ENCODE data around the gene NSD2. TPM values are rescaled to one million over a fixed set of nuclear protein-coding genes. Genes with fewer than 3 reads are reported as not detected.

Gene NSD2
- total and polyA plus RNA-seq, 2 experiments from 2014 or later, result 25.7 to 30.8 TPM

DNA sequence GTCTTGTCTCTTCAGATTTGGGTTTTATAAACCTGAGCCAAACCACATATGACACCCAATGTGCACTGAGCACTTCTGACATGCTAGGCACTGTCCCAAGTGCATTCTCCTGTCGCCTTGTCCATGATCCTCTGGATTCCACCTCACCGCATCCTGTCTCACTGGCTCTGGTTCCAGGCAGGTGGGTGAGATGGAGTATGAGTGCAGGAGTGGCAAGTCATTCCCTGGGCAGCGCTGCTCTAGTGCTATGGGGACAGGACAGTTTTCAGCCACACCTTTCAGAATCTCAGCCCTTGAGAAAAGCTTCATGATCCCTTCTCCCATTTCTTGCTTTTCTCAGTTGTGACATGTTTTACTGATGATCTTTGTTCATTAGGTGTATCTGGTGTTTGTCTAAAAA, 66.4 kb downstream of the NSD2 start:
- no peak overlapping the region for H3K4me3 ChIP-seq
- no peaks in the 10 kb centered on the region for H3K36me3 ChIP-seq (replicated peaks; ENCODE audit: insufficient read depth, low read depth)
- no peaks in the 10 kb centered on the region for H3K4me1 ChIP-seq (ENCODE audit: insufficient read depth)
- no peaks in the 10 kb centered on the region for H3K9me3 ChIP-seq (ENCODE audit: low read depth)
- DNase-seq (ENCODE audit: low spot score), result no peak
- no peaks in the 10 kb centered on the region for H3K9me2 ChIP-seq (replicated peaks; ENCODE audit: insufficient read depth)
- no peaks in the 10 kb centered on the region for H3K79me2 ChIP-seq
- 97% methylated on average over 3 of the region's 3 CpGs for WGBS (ENCODE audit: low lambda C conversion rate, missing lambda C conversion rate)
- H2AFZ ChIP-seq, result no peak overlapping the region
- no peak overlapping the region for H3K27ac ChIP-seq
- H3K4me2 ChIP-seq, result no peak overlapping the region
- TF ChIP-seq, protein P1, sequence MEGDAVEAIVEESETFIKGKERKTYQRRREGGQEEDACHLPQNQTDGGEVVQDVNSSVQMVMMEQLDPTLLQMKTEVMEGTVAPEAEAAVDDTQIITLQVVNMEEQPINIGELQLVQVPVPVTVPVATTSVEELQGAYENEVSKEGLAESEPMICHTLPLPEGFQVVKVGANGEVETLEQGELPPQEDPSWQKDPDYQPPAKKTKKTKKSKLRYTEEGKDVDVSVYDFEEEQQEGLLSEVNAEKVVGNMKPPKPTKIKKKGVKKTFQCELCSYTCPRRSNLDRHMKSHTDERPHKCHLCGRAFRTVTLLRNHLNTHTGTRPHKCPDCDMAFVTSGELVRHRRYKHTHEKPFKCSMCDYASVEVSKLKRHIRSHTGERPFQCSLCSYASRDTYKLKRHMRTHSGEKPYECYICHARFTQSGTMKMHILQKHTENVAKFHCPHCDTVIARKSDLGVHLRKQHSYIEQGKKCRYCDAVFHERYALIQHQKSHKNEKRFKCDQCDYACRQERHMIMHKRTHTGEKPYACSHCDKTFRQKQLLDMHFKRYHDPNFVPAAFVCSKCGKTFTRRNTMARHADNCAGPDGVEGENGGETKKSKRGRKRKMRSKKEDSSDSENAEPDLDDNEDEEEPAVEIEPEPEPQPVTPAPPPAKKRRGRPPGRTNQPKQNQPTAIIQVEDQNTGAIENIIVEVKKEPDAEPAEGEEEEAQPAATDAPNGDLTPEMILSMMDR (IDR thresholded peaks at IDR 0.05; ENCODE audit: poor library complexity), result no peak
- TF ChIP-seq EZH2phosphoT487 (IDR thresholded peaks at IDR 0.05; ENCODE audit: low read depth, severe bottlenecking, unreplicated experiment), result no peak
- no peaks in the 10 kb centered on the region for H3K27me3 ChIP-seq
- H4K20me1 ChIP-seq (ENCODE audit: insufficient read depth, poor library complexity, severe bottlenecking), result no peaks in the 10 kb centered on the region

DNA sequence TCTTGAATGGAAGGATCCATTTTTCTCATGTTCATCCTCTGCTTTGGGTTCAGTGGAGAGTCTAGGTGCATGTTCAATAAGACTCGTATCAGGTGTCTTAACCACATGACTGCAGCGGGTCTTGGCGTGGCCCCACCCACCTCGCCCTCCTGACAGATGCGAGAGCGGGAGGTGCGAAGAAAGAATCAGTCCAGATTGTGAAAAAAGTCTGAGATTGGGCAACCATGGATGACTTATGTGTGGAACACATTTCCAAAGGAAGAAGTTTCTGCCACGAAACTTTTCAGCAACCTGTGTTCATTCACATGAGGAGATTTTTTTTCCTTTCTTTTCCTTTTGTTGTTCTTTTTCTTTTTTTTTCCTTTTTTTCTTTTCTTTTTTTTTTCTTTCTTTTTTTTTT, 66.8 kb downstream of the NSD2 start:
- Histone ChIP-seq H3K36me3 (replicated peaks; ENCODE audit: insufficient read depth, low read depth) (no peaks in the 10 kb centered on the region), H3K27ac (no peak overlapping the region), H3K27me3 (no peaks in the 10 kb centered on the region), H3K9me2 (replicated peaks; ENCODE audit: insufficient read depth) (no peaks in the 10 kb centered on the region), H3K4me3 (no peak overlapping the region), H3K79me2 (no peaks in the 10 kb centered on the region), H3K4me2 (no peak overlapping the region), H2AFZ (no peak overlapping the region), H3K4me1 (ENCODE audit: insufficient read depth) (no peaks in the 10 kb centered on the region), H4K20me1 (ENCODE audit: insufficient read depth, poor library complexity, severe bottlenecking) (no peaks in the 10 kb centered on the region), H3K9me3 (ENCODE audit: low read depth) (no peaks in the 10 kb centered on the region)
- no peak for TF ChIP-seq EZH2 (IDR thresholded peaks at IDR 0.05; ENCODE audit: borderline replicate concordance)
- TF ChIP-seq EZH2phosphoT487 (IDR thresholded peaks at IDR 0.05; ENCODE audit: low read depth, severe bottlenecking, unreplicated experiment), result no peak
- TF ChIP-seq, protein P1 (IDR thresholded peaks at IDR 0.05; ENCODE audit: poor library complexity), result no peak
- WGBS (ENCODE audit: low lambda C conversion rate, missing lambda C conversion rate), result 97% methylated on average over 8 of the region's 8 CpGs
- no peak for DNase-seq (ENCODE audit: low spot score)

DNA sequence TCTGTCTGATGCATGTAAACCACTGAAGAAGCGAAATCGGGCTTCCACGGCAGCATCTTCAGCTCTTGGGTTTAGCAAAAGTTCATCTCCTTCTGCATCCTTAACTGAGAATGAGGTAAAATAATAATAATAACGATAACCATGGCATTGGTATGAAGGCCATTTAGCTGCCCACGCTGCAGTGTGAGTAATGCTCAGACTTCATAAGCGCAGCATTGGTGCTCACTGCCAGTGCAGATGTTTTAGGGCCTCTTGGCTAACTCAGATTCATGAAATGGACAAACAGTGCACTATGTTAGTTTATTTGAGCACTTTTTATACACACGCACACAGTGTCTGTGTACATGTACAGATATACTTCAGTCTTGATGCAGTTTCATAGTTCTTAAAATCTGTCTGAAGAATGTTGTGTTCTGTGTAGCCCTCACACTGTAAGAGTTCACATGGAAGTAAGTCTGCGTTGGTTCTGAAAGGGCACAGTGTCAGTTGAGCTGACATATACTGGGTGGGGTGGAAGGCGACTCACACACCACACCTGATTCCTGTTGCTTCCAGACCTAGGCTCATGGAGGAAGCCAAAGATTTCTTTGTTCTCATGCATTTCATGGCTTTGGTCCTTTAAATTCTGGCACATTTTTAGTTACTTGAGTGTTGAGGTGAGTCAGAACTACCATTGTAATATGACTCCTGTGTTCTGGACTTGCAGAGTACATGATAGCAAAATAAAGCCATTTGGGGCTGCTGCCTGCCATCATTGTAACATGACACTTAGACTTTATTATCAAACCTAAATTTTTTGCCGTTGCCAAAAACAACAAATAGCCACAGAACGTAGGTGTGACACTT, 68.7 kb downstream of the NSD2 start:
- peak overlapping the region; percentile 69 for H3K27ac ChIP-seq
- H3K4me3 ChIP-seq, result no peak overlapping the region
- 73% methylated on average over 11 of the region's 11 CpGs for WGBS (ENCODE audit: low lambda C conversion rate, missing lambda C conversion rate)
- no peaks in the 10 kb centered on the region for H3K4me1 ChIP-seq (ENCODE audit: insufficient read depth)
- no peaks in the 10 kb centered on the region for H4K20me1 ChIP-seq (ENCODE audit: insufficient read depth, poor library complexity, severe bottlenecking)
- no peaks in the 10 kb centered on the region for H3K9me3 ChIP-seq (ENCODE audit: low read depth)
- no peaks in the 10 kb centered on the region for H3K9me2 ChIP-seq (replicated peaks; ENCODE audit: insufficient read depth)
- no peak overlapping the region for H2AFZ ChIP-seq
- H3K27me3 ChIP-seq, result no peaks in the 10 kb centered on the region
- no peaks in the 10 kb centered on the region for H3K36me3 ChIP-seq (replicated peaks; ENCODE audit: insufficient read depth, low read depth)
- no peaks in the 10 kb centered on the region for H3K79me2 ChIP-seq
- DNase-seq (ENCODE audit: low spot score), result no peak
- H3K4me2 ChIP-seq, result no peak overlapping the region
- TF ChIP-seq, protein P1 (IDR thresholded peaks at IDR 0.05; ENCODE audit: poor library complexity), result no peak
- TF ChIP-seq EZH2 (IDR thresholded peaks at IDR 0.05; ENCODE audit: borderline replicate concordance) (no peak), EZH2phosphoT487 (IDR thresholded peaks at IDR 0.05; ENCODE audit: low read depth, severe bottlenecking, unreplicated experiment) (no peak)
